Pulmonary artery endothelial cell (primary cell): Measurements from ENCODE around the gene NR2E1. TPM values are rescaled to one million over a fixed set of nuclear protein-coding genes. Genes with fewer than 3 reads are reported as not detected.

Experiments
- DNase-seq: peaks from one replicate; pipeline ENCODE4 v3.0.0-alpha.2; 2011; ENCODE audit warnings: low read depth, low spot score
- total RNA-seq: library from RNA; depleted of rRNA; stranded (reverse); fragments of >200 nt; gene quantifications from 2 replicates; pipeline ENCODE4 v1.2.3, GENCODE V29; 2014

The NR2E1 gene
- total RNA-seq, 1 donor from 2014 or later: not detected

GRCh38 chr6:108171291-108171917 is 5.6 kb downstream of the NR2E1 start:
- no peak for DNase-seq

GRCh38 chr6:108171918-108172516 is 6.2 kb downstream of the NR2E1 start:
- no peak for DNase-seq

GRCh38 chr6:108174371-108175175 is 8.8 kb downstream of the NR2E1 start:
- DNase-seq: no peak

- no peak for DNase-seq
These were observed 9.4 kb downstream of the NR2E1 start for GRCh38 chr6:108175176-108175591.

- no peak for DNase-seq
These were observed 9.9 kb downstream of the NR2E1 start for GRCh38 chr6:108175592-108176279.

- DNase-seq: no peak
These were observed 10.7 kb downstream of the NR2E1 start for GRCh38 chr6:108176281-108177089.

- DNase-seq: no peak
These were observed 13.9 kb downstream of the NR2E1 start for GRCh38 chr6:108179741-108180140.

GRCh38 chr6:108180266-108180665 is 14.4 kb downstream of the NR2E1 start:
- no peak for DNase-seq

- no peak for DNase-seq
These were observed 15.0 kb downstream of the NR2E1 start for GRCh38 chr6:108180776-108181175.

GRCh38 chr6:108186226-108186625 is 20.4 kb downstream of the NR2E1 start:
- DNase-seq: no peak

GRCh38 chr6:108187519-108187918 is 21.7 kb downstream of the NR2E1 start:
- DNase-seq: no peak

GRCh38 chr6:108193131-108193530 is 27.3 kb downstream of the NR2E1 start:
- DNase-seq: no peak

GRCh38 chr6:108193835-108194234 is 28.0 kb downstream of the NR2E1 start:
- no peak for DNase-seq

- no peak for DNase-seq
These were observed 28.7 kb downstream of the NR2E1 start for GRCh38 chr6:108194503-108194902.

GRCh38 chr6:108195209-108195608 is 29.4 kb downstream of the NR2E1 start:
- no peak for DNase-seq

- no peak for DNase-seq
These were observed 33.1 kb downstream of the NR2E1 start for GRCh38 chr6:108198761-108199498.

GRCh38 chr6:108200186-108200585 is 34.4 kb downstream of the NR2E1 start:
- no peak for DNase-seq

GRCh38 chr6:108200631-108201030 is 34.8 kb downstream of the NR2E1 start:
- DNase-seq: no peak

GRCh38 chr6:108203189-108204112 is 37.6 kb downstream of the NR2E1 start:
- DNase-seq: no peak
